HG02571 (cell line): Measurements from ENCODE around the gene TMEM54.

Experiments
- ATAC-seq: cut with Tn5 transposase; IDR thresholded peaks from one replicate; pipeline ENCODE4 v1.9.1; 2021; ENCODE audit warnings: mild to moderate bottlenecking, moderate library complexity; ENCODE audit not compliant: unreplicated experiment

TMEM54 gene

GRCh38 chr1:32900956-32901822 is at the start of gene TMEM54:
Gene TMEM54, minus strand, starts transcription at chr1:32901389. Its CDS starts 151 bp downstream, at chr1:32901238.
- ATAC-seq: no peak

GRCh38 chr1:32949519-32949918 is 48.3 kb upstream of the TMEM54 start:
- no peak for ATAC-seq

- no peak for ATAC-seq
Measured at GRCh38 chr1:32948905-32949304, 47.7 kb upstream of the TMEM54 start.

- ATAC-seq: no peak
Measured at GRCh38 chr1:32948390-32948722, 47.2 kb upstream of the TMEM54 start.

GRCh38 chr1:32947669-32948389 is 46.6 kb upstream of the TMEM54 start:
- ATAC-seq: no peak

GRCh38 chr1:32946413-32946812 is 45.2 kb upstream of the TMEM54 start:
- ATAC-seq: no peak

GRCh38 chr1:32944180-32944579 is 43.0 kb upstream of the TMEM54 start:
- no peak for ATAC-seq

- ATAC-seq: no peak
Measured at GRCh38 chr1:32939655-32940371, 38.6 kb upstream of the TMEM54 start.

- no peak for ATAC-seq
Measured at GRCh38 chr1:32937061-32937460, 35.9 kb upstream of the TMEM54 start.

- ATAC-seq: no peak
Measured at GRCh38 chr1:32934535-32934934, 33.3 kb upstream of the TMEM54 start.

GRCh38 chr1:32933742-32934322 is 32.6 kb upstream of the TMEM54 start:
- ATAC-seq: no peak

- no peak for ATAC-seq
Measured at GRCh38 chr1:32931760-32932159, 30.6 kb upstream of the TMEM54 start.

- ATAC-seq: no peak
Measured at GRCh38 chr1:32929366-32929765, 28.2 kb upstream of the TMEM54 start.

- ATAC-seq: no peak
Measured at GRCh38 chr1:32928715-32929114, 27.5 kb upstream of the TMEM54 start.

- no peak for ATAC-seq
Measured at GRCh38 chr1:32928285-32928684, 27.1 kb upstream of the TMEM54 start.

- ATAC-seq: no peak
Measured at GRCh38 chr1:32927441-32927840, 26.3 kb upstream of the TMEM54 start.

GRCh38 chr1:32926562-32926961 is 25.4 kb upstream of the TMEM54 start:
- ATAC-seq: no peak

GRCh38 chr1:32925403-32926162 is 24.4 kb upstream of the TMEM54 start:
- ATAC-seq: no peak

- no peak for ATAC-seq
Measured at GRCh38 chr1:32924881-32925344, 23.7 kb upstream of the TMEM54 start.

- ATAC-seq: no peak
Measured at GRCh38 chr1:32920833-32921232, 19.6 kb upstream of the TMEM54 start.
